Stomach (tissue), 9 donors: Measurements from ENCODE around the gene USP10. TPM values are rescaled to one million over a fixed set of nuclear protein-coding genes. Genes with fewer than 3 reads are reported as not detected.
A peak's percentile ranks its signal among the peaks of the same experiment; 100 is the strongest.

Experiments
- DNase-seq, 2 donors: peaks; one replicate each; pipeline versions ENCODE4 v3.0.0 to v3.0.0-alpha.2; 2013 to 2019
- H3K27ac ChIP-seq, 5 donors: fragments of 200-600 bp in 4 of 5; sonication (generic) in 4 of 5; one replicate each; pipeline ENCODE4 v1.5.1; 2013 to 2019; ENCODE audit warnings: mild to moderate bottlenecking in 1 of 5, moderate library complexity in 1 of 5
- H3K27me3 ChIP-seq, 3 donors: fragments of 200-600 bp; sonication (generic); one replicate each; pipeline ENCODE4 v1.5.1; 2017 to 2019; ENCODE audit warnings: mixed run types in 1 of 3
- H3K36me3 ChIP-seq, 4 donors: fragments of 200-600 bp; sonication (generic); 1 replicate in 3 of 4; 2 replicates in 1 of 4; pipeline ENCODE4 v1.5.1; 2016 to 2019
- H3K4me1 ChIP-seq, 4 donors: fragments of 200-600 bp; sonication (generic); one replicate each; pipeline ENCODE4 v1.5.1; 2016 to 2019
- H3K4me3 ChIP-seq, 4 donors: fragments of 200-600 bp; sonication (generic) in 3 of 4; one replicate each; pipeline ENCODE4 v1.5.1; 2016 to 2019; ENCODE audit warnings: mild to moderate bottlenecking in 1 of 4
- H3K9me3 ChIP-seq, 4 donors: fragments of 200-600 bp; sonication (generic); one replicate each; pipeline ENCODE4 v1.5.1; 2016 to 2019
- CTCF ChIP-seq, 7 experiments: fragments of 450-650 bp in 4 of 7; fragments of 200-600 bp in 3 of 7; sonication (generic) in 3 of 7; IDR thresholded peaks; one replicate each; pipeline ENCODE4 v1.5.1; 2016 to 2019; ENCODE audit warnings: antibody characterized with exemption in 7 of 7, control low read depth in 2 of 7, mild to moderate bottlenecking in 1 of 7
- EP300 ChIP-seq: sonication (generic); formaldehyde crosslinking; IDR thresholded peaks from one replicate; pipeline ENCODE4 v1.6.1; 2017; ENCODE audit warnings: antibody characterized with exemption
- POLR2A ChIP-seq, 4 donors: fragments of 450-650 bp; IDR thresholded peaks; one replicate each; pipeline ENCODE4 v1.6.1; 2016; ENCODE audit warnings: antibody characterized with exemption in 4 of 4, control low read depth in 2 of 4, mild to moderate bottlenecking in 1 of 4, moderate library complexity in 1 of 4
- POLR2AphosphoS5 ChIP-seq, 3 donors: sonication (generic); formaldehyde crosslinking; IDR thresholded peaks; one replicate each; pipeline ENCODE4 v1.6.1; 2016; ENCODE audit warnings: antibody characterized with exemption in 3 of 3
- WGBS, 5 donors: extraction: QIAGEN DNeasy Blood & Tissue Kit in 3 of 5; methylation state at CpG; one replicate each; pipeline versions ENCODE4 v1.1.5 to v1.1.7; 2013 to 2018; 5-methylcytosine and 5-hydroxymethylcytosine counted together
- intact Hi-C: fragments of 100-400 bp; cut with DNase I; formaldehyde crosslinking; loops from one replicate; pipeline ENCODE4 v1.15.1; 2023; ENCODE audit warnings: low total_unique reads
- polyA plus RNA-seq, 3 donors: library from polyadenylated mRNA; stranded (reverse); fragments of 200-250 nt; gene quantifications; one replicate each; pipeline ENCODE4 v1.2.3, GENCODE V29; 2013
- total RNA-seq, 5 donors: library from RNA; depleted of rRNA; stranded (reverse); fragments of >200 nt; gene quantifications; one replicate each; pipeline versions ENCODE4 v1.1.0 to v1.2.3, GENCODE V29; 2014 to 2016
- donor health status: healthy with polysubstance abuse.
- donor health status: Bipolar disorder and iron deficiency.
- donor health status: healthy.

Gene USP10
- total and polyA plus RNA-seq, 8 donors: 17.1 to 183 (median 44.8) TPM

GRCh38 chr16:84817613-84818012, 117.8 kb downstream of the USP10 start:
- Histone ChIP-seq H3K4me3 (no peak overlapping the region), H3K27me3 (peaks cover 0 to 5% (median 0%) of the 10 kb centered on the region in 3 donors), H3K4me1 (peaks cover 7 to 30% (median 21%) of the 10 kb centered on the region in 4 donors), H3K27ac (no peak overlapping the region), H3K36me3 (no peaks in the 10 kb centered on the region), H3K9me3 (no peaks in the 10 kb centered on the region)
- TF ChIP-seq EP300: no peak
- TF ChIP-seq POLR2A (IDR thresholded peaks at IDR 0.05): no peak
- TF ChIP-seq POLR2AphosphoS5 (IDR thresholded peaks at IDR 0.05): no peak
- no peak for TF ChIP-seq CTCF (IDR thresholded peaks at IDR 0.05)
- intact Hi-C loops: no loop called here
- DNase-seq: no peak
- WGBS, 5 donors: 69 to 76% (median 74%) methylated on average over 2 of the region's 2 CpGs

- no peak overlapping the region for H3K27ac ChIP-seq
- peaks cover 7 to 30% (median 21%) of the 10 kb centered on the region in 4 donors for H3K4me1 ChIP-seq
Measured at GRCh38 chr16:84818133-84818532, 118.3 kb downstream of the USP10 start.

GRCh38 chr16:84818989-84819643, 119.3 kb downstream of the USP10 start:
- no peak for DNase-seq
- Histone ChIP-seq H3K4me3 (peak overlapping the region; percentile 56 to 79 (median 60)), H3K4me1 (peaks cover 7 to 35% (median 23%) of the 10 kb centered on the region in 4 donors), H3K27me3 (peaks cover 0 to 5% (median 0%) of the 10 kb centered on the region in 3 donors), H3K36me3 (no peaks in the 10 kb centered on the region), H3K27ac (peak overlapping the region in 4 of 5 donors; percentile 35 to 96 (median 84)), H3K9me3 (no peaks in the 10 kb centered on the region)
- 33 to 49% (median 42%) methylated on average over 26 to 29 of the region's 29 CpGs for WGBS, 5 donors
- intact Hi-C loops: no loop called here
- TF ChIP-seq POLR2A (IDR thresholded peaks at IDR 0.05) (no peak), CTCF (IDR thresholded peaks at IDR 0.05) (no peak), POLR2AphosphoS5 (IDR thresholded peaks at IDR 0.05) (no peak), EP300 (no peak)

More at GRCh38 chr16:84818133-84818532, 118.3 kb downstream of the USP10 start:
- Histone ChIP-seq H3K27me3 (peaks cover 0 to 5% (median 0%) of the 10 kb centered on the region in 3 donors), H3K36me3 (no peaks in the 10 kb centered on the region), H3K9me3 (no peaks in the 10 kb centered on the region), H3K4me3 (no peak overlapping the region)
- no peak for DNase-seq
- 63 to 86% (median 83%) methylated on average over 2 of the region's 2 CpGs for WGBS, 5 donors
- TF ChIP-seq POLR2AphosphoS5 (IDR thresholded peaks at IDR 0.05) (no peak), POLR2A (IDR thresholded peaks at IDR 0.05) (no peak), EP300 (no peak), CTCF (IDR thresholded peaks at IDR 0.05) (no peak)
- intact Hi-C loops: no loop called here

- Histone ChIP-seq H3K27ac (peak within 1 kb of the TSS; percentile 56 to 96 (median 84)), H3K27me3 (peaks cover 0 to 5% (median 0%) of the 10 kb centered on the region in 3 donors), H3K36me3 (no peaks in the 10 kb centered on the region), H3K4me1 (peaks cover 9 to 41% (median 25%) of the 10 kb centered on the region in 4 donors), H3K4me3 (peak within 1 kb of the TSS; percentile 56 to 79 (median 60)), H3K9me3 (no peaks in the 10 kb centered on the region)
- intact Hi-C loops: no loop called here
- 2 to 4% (median 3%) methylated on average over 25 to 53 of the region's 53 CpGs for WGBS, 5 donors
- TF ChIP-seq CTCF (IDR thresholded peaks at IDR 0.05): no peak
- TF ChIP-seq POLR2A (IDR thresholded peaks at IDR 0.05): peak in 2 of 4 donors; percentile 56 to 74
- no peak for TF ChIP-seq EP300
- peak; percentile 97 to 99 (median 98) for TF ChIP-seq POLR2AphosphoS5 (IDR thresholded peaks at IDR 0.05)
- peak; percentile 94 to 97 for DNase-seq
Measured at GRCh38 chr16:84819644-84820304, 120.0 kb downstream of the USP10 start, which contains the start of gene CRISPLD2. Gene CRISPLD2, plus strand, starts transcription at chr16:84819985. Its CDS starts 18,511 bp downstream, at chr16:84838496.
